ENCODE results near the gene DTWD2.
"Not testable (repeated sequence)": the region's sequence is repeated elsewhere in the genome, so short reads cannot be mapped to it uniquely, and the experiment has no call there.

The DTWD2 gene

DNA sequence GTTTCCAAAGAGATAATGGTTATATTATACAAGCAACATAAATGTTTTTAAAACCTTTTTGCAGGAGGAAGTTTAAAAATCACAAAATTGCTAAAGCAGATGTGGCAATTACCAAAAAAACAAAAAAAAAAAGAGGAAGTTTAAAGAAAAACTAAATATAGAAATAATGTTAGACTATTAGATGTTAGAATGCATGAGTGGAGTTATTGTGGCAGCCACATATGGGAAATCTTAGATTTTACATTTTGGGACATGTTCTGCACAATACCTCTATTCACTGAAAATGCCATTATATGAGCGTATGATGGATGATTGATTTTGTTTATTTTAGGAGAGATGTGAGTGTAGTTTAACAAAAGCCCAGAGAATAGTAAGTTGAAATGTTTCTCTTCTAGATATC is 31.2 kb upstream of the DTWD2 start:
- DNase-seq = no peak

DNA sequence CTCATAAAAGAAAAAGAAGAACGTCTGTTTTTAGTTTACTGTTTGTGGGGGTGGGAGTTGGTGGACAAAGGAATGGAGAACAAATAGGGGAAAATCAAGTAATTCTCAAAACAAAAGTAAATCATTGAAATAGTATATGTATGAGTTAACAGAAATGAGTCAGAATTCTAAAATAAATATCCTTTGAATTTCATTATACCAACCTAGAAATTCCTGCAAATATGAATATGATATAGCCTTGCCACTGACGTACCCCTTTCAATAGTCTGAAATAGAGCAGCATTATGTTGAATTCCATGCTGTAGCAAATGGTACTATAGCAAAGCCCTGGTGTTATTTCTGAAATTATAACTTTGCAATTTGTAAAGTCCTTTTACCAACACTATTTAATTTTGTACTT is 29.6 kb upstream of the DTWD2 start:
- DNase-seq (no peak), ATAC-seq (replicated peaks) (no peak)
- H3K9me3 Mint-ChIP-seq = peaks cover 0 to 3% of the 10 kb centered on the region in 2 donors
- H3K36me3 Mint-ChIP-seq = no peaks in the 10 kb centered on the region
- H3K27me3 Mint-ChIP-seq = no peaks in the 10 kb centered on the region
- peak overlapping the region; percentile 47 for H3K27ac Mint-ChIP-seq
- H3K4me3 Mint-ChIP-seq = no peak overlapping the region
- peaks cover 25 to 72% of the 10 kb centered on the region in 2 donors for H3K4me1 Mint-ChIP-seq

More for the DNA sequence above, 31.2 kb upstream of the DTWD2 start:
- peaks cover 0 to 3% of the 10 kb centered on the region in 2 donors for H3K9me3 Mint-ChIP-seq
- H3K36me3 Mint-ChIP-seq = no peaks in the 10 kb centered on the region
- no peak for ATAC-seq (replicated peaks)
- peaks cover 34 to 82% of the 10 kb centered on the region in 2 donors for H3K4me1 Mint-ChIP-seq
- H3K4me3 Mint-ChIP-seq = peak overlapping the region in 1 of 2 donors; percentile 31
- no peak overlapping the region for H3K27ac Mint-ChIP-seq
- H3K27me3 Mint-ChIP-seq = no peaks in the 10 kb centered on the region

DNA sequence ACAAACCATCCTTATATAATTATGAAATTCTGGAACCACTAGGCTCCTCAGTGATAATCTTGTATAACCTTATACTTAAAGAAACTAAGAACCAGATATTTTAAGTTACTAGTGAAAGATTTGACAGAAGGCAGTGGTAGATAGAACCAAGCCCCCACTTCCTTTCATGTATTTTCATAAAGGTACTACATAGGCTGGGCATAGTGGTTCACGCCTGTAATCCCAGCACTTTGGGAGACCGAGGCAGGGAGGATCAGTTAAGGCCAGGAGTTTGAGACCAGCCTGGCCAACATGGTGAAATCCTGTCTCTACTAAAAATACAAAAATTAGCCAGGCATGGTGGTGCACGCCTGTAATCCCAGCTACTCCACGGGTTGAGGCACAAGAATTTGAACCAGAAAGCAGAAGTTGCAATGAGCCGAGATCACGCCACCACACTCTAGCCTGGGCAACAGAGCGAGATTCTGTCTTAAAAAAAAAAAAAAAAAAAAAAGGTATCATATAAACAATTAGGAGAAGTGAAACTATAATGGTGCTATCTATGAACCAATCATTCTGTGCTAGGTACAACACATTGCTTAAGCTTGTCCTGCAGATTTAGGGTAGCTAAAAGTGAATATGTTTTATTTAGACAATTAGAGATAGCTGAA is 27.9 kb upstream of the DTWD2 start:
- Mint-ChIP-seq H3K27ac (peak overlapping the region; percentile 69), H3K27me3 (no peaks in the 10 kb centered on the region), H3K36me3 (no peaks in the 10 kb centered on the region), H3K9me3 (peaks cover 0 to 3% of the 10 kb centered on the region in 2 donors), H3K4me1 (peaks cover 14 to 54% of the 10 kb centered on the region in 2 donors), H3K4me3 (no peak overlapping the region)
- DNase-seq = peak; percentile 43
- peak; percentile 87 to 91 for ATAC-seq (replicated peaks)

DNA sequence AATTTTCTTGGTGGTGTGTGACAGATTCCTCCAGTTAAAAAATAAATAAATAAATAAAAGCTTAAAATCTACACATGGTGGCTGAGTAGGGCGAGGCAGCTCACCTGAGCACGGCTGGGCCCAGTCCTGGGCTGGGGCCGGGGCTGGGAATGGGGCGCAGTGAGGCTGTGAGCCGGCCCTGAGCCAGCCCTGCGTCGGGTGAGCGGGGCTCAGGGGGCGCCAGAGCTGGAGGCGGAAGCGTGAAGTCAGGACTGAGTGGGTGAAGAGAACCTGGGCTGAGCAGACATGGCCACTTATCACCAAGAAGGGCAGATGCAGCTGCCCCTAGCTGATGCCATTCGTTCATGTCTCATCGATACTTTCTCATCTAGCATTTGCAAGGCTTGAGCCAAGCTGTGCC is 22.8 kb upstream of the DTWD2 start:
- no peak overlapping the region for H3K27ac Mint-ChIP-seq
- H3K9me3 Mint-ChIP-seq = no peaks in the 10 kb centered on the region
- peaks cover 2 to 13% of the 10 kb centered on the region in 2 donors for H3K4me1 Mint-ChIP-seq
- no peaks in the 10 kb centered on the region for H3K36me3 Mint-ChIP-seq
- H3K27me3 Mint-ChIP-seq = no peaks in the 10 kb centered on the region
- no peak overlapping the region for H3K4me3 Mint-ChIP-seq
- DNase-seq = no peak
- ATAC-seq (replicated peaks) = no peak

DNA sequence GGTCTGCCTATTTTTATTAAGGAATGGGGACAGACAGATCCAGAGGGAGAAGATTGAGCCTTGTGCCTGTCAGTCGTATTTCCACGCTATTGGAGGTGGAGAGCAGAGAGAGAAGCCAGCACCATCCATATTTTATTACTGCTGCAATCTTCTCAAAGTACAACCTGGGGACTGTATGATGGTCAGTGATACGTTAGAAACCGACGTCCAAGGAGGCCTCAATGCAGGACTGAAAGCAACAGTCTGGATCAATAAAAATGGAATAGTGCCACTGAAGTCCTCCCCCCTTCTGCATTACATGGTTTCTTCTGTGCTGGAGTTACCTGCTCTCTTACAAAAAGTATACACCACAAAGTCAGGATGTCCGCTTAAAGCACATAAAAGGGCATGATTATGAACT is 21.9 kb upstream of the DTWD2 start:
- no peak for DNase-seq
- ATAC-seq (replicated peaks) = no peak
- Mint-ChIP-seq H3K27me3 (no peaks in the 10 kb centered on the region), H3K4me1 (peaks cover 0 to 3% of the 10 kb centered on the region in 2 donors), H3K4me3 (no peak overlapping the region), H3K9me3 (no peaks in the 10 kb centered on the region), H3K27ac (no peak overlapping the region), H3K36me3 (no peaks in the 10 kb centered on the region)

DNA sequence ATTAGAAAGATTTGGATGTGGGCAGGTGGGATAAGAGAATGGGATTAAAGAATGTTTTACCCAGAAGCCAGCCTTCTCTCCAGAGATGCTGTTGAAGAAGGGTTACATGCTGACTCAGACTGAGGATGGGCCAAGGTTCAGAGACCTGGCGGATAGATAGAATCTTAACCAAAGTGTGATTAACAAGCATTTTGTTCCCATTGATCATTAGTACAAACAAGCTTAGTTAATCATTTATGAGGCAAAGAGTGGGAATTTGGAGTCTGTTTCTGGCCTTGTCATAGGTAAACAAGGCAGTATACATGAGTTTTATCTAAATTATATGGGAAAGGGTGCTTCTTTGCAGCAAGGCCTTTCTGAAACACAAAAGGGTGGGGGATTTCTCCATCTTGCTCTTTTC is 20.8 kb upstream of the DTWD2 start:
- no peak overlapping the region for H3K27ac Mint-ChIP-seq
- ATAC-seq (replicated peaks) = no peak
- no peak overlapping the region for H3K4me3 Mint-ChIP-seq
- no peaks in the 10 kb centered on the region for H3K4me1 Mint-ChIP-seq
- no peaks in the 10 kb centered on the region for H3K9me3 Mint-ChIP-seq
- no peak for DNase-seq
- no peaks in the 10 kb centered on the region for H3K27me3 Mint-ChIP-seq
- H3K36me3 Mint-ChIP-seq = no peaks in the 10 kb centered on the region

DNA sequence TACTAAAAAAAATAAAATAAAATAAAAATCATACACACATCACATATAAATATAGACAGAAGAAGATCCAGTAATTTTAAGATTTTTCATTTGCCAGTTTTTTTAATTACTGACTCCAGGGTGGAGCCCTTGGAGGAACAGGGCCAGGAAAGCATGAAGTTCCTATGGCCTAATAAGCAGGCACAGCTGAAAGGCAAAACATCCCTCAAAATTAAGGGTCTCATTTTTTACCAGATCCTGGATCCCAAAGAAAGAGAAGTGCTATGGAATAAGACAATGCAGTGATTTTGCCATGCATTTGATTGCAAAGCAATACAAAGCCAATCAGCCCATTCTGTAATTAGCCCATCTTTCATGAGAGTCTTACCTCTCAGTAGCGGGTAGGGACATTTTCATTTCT is 11.3 kb upstream of the DTWD2 start:
- Mint-ChIP-seq H3K27ac (no peak overlapping the region), H3K9me3 (peaks cover 18 to 19% of the 10 kb centered on the region in 2 donors), H3K4me3 (no peak overlapping the region), H3K27me3 (no peaks in the 10 kb centered on the region), H3K36me3 (peaks cover 11 to 14% of the 10 kb centered on the region in 2 donors), H3K4me1 (no peaks in the 10 kb centered on the region)
- ATAC-seq (replicated peaks) (no peak), DNase-seq (no peak)

DNA sequence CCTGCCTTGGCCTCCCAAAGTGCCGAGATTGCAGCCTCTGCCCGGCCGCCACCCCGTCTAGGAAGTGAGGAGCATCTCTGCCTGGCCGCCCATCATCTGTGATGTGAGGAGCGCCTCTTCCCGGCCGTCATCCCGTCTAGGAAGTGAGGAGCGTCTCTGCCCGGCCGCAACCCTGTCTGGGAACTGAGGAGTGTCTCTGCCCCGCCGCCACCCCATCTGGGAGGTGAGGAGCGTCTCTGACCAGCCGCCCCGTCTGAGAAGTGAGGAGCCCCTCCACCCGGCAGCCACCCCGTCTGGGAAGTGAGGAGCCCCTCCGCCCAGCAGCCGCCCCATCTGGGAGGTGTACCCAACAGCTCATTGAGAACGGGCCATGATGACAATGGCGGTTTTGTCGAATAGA is 10.5 kb upstream of the DTWD2 start:
- not testable (repeated sequence) for H3K27me3 Mint-ChIP-seq; H3K27ac Mint-ChIP-seq; DNase-seq; ATAC-seq (replicated peaks); H3K4me3 Mint-ChIP-seq; H3K4me1 Mint-ChIP-seq
- Mint-ChIP-seq H3K36me3 (peaks cover 11 to 14% of the 10 kb centered on the region in 2 donors), H3K9me3 (peaks cover 18 to 19% of the 10 kb centered on the region in 2 donors)

DNA sequence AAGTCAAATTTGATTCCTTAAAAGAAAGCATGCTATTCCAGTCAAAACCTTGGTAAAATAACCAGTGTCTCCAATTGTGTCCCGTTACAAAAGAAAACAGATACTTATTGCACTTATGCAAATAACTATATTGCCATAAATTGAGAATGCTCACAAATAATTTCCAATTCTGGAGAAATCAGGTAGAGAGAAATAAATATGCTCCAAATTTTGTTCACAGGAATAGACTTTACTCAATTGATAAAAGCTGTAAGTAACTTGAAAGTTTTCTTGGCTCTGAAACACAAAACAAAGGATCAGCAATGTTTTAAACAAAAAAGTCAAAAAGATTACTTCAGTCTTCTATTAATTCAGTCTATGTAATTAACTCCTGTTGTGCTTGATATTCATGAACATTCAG is 7.8 kb upstream of the DTWD2 start:
- H3K4me3 Mint-ChIP-seq = no peak overlapping the region
- no peak for ATAC-seq (replicated peaks)
- no peak overlapping the region for H3K27ac Mint-ChIP-seq
- H3K9me3 Mint-ChIP-seq = peaks cover 18 to 19% of the 10 kb centered on the region in 2 donors
- H3K36me3 Mint-ChIP-seq = peaks cover 11 to 17% of the 10 kb centered on the region in 2 donors
- no peak for DNase-seq
- H3K27me3 Mint-ChIP-seq = no peaks in the 10 kb centered on the region
- no peaks in the 10 kb centered on the region for H3K4me1 Mint-ChIP-seq

DNA sequence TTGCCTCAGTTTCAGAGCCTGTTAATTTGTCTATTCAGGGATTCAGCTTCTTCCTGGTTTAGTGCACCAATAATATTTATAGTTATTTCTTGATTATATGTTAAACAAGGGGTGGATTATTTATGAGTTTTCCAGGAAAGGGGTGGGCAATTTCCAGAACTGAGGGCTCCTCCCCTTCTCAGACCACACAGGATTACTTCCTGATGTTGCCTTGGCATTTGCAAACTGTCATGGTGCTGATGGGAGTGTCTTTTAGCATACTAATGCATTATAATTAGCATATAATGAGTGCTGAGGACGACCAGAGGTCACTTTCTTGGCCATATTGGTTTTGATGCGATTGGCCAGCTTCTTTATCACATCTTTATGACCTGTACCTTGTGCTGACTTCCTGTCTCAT is 6.2 kb upstream of the DTWD2 start:
- no peak for ATAC-seq (replicated peaks)
- peaks cover 10 to 13% of the 10 kb centered on the region in 2 donors for H3K9me3 Mint-ChIP-seq

DNA sequence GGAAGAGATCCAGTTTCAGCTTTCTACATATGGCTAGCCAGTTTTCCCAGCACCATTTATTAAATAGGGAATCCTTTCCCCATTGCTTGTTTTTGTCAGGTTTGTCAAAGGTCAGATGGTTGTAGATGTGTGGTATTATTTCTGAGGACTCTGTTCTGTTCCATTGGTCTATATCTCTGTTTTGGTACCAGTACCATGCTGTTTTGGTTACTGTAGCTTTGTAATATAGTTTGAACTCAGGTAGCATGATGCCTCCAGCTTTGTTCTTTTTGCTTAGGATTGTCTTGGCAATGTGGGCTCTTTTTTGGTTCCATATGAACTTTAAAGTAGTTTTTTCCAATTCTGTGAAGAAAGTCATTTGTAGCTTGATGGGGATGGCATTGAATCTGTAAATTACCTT is 4.8 kb upstream of the DTWD2 start:
- H3K4me3 Mint-ChIP-seq = not testable (repeated sequence)

More for the DNA sequence above, 6.2 kb upstream of the DTWD2 start:
- peaks cover 0 to 3% of the 10 kb centered on the region in 2 donors for H3K4me1 Mint-ChIP-seq
- peaks cover 6 to 11% of the 10 kb centered on the region in 2 donors for H3K36me3 Mint-ChIP-seq
- no peak for DNase-seq
- H3K27me3 Mint-ChIP-seq = no peaks in the 10 kb centered on the region
- no peak overlapping the region for H3K27ac Mint-ChIP-seq
- no peak overlapping the region for H3K4me3 Mint-ChIP-seq

DNA sequence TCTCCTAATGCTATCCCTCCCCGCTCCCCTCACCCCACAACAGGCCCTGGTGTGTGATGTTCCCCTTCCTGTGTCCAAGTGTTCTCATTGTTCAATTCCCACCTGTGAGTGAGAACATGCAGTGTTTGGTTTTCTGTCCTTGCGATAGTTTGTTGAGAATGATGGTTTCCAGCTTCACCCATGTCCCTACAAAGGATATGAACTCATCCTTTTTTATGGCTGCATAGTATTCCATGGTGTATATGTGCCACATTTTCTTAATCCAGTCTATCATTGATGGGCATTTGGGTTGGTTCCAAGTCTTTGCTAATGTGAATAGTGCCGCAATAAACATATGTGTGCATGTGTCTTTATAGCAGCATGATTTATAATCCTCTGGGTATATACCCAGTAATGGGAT is 3.7 kb upstream of the DTWD2 start:
- not testable (repeated sequence) for ATAC-seq (replicated peaks); H3K36me3 Mint-ChIP-seq; H3K27me3 Mint-ChIP-seq; DNase-seq; H3K9me3 Mint-ChIP-seq; H3K27ac Mint-ChIP-seq; H3K4me3 Mint-ChIP-seq
- H3K4me1 Mint-ChIP-seq = peaks cover 4 to 20% of the 10 kb centered on the region in 2 donors

More for the DNA sequence above, 4.8 kb upstream of the DTWD2 start:
- not testable (repeated sequence) for ATAC-seq (replicated peaks); H3K36me3 Mint-ChIP-seq; H3K27ac Mint-ChIP-seq; DNase-seq; H3K27me3 Mint-ChIP-seq
- Mint-ChIP-seq H3K9me3 (peaks cover 10% of the 10 kb centered on the region in 2 donors), H3K4me1 (peaks cover 3 to 14% of the 10 kb centered on the region in 2 donors)

DNA sequence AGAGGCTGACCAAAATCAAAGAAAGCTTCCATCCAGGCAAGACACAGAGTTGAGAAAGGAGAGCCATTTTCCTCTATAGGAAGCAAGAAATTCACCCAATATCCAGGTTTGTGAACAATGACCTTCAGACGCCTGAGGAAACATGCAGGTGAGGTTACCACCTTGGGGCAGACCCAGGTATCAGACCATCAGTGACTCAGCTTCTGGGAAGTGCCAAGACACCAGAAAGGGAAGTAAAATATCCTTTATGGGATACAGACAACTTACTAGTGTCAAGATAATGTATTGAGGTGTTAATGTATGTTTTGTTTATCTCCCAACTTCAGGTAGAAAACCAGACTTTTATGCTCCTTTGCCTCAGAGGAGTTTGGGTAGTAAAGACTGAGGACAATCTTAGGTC is 2.2 kb upstream of the DTWD2 start:
- peaks cover 0 to 3% of the 10 kb centered on the region in 2 donors for H3K36me3 Mint-ChIP-seq
- DNase-seq (no peak), ATAC-seq (replicated peaks) (no peak)
- peaks cover 7 to 28% of the 10 kb centered on the region in 2 donors for H3K4me1 Mint-ChIP-seq
- peaks cover 7 to 8% of the 10 kb centered on the region in 2 donors for H3K9me3 Mint-ChIP-seq
- H3K27me3 Mint-ChIP-seq = no peaks in the 10 kb centered on the region
- no peak overlapping the region for H3K4me3 Mint-ChIP-seq
- no peak overlapping the region for H3K27ac Mint-ChIP-seq

DNA sequence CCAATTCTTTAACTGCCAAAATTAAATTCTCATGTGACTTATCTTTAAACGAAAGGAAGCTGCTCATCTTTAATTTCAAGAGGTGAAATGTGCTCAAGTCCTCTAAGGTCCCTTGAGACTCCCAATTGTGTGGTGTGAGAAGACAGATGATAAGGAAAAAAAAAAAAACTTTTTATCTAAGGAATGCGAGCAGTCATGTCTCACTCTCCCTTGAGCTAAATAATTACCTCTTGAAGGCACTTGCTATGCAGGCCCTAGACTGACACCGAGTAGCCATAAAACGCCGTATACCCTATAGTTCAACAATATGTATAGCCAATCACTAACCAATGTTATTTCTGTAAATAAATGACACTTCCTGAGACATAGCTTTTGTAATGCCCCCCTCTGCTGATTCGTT is 1.5 kb upstream of the DTWD2 start:
- H3K9me3 Mint-ChIP-seq = peaks cover 0 to under 1% of the 10 kb centered on the region in 2 donors
- no peak overlapping the region for H3K27ac Mint-ChIP-seq
- no peak for ATAC-seq (replicated peaks)
- H3K27me3 Mint-ChIP-seq = no peaks in the 10 kb centered on the region
- H3K36me3 Mint-ChIP-seq = peaks cover 0 to 3% of the 10 kb centered on the region in 2 donors
- no peak for DNase-seq
- peaks cover 7 to 28% of the 10 kb centered on the region in 2 donors for H3K4me1 Mint-ChIP-seq
- no peak overlapping the region for H3K4me3 Mint-ChIP-seq

DNA sequence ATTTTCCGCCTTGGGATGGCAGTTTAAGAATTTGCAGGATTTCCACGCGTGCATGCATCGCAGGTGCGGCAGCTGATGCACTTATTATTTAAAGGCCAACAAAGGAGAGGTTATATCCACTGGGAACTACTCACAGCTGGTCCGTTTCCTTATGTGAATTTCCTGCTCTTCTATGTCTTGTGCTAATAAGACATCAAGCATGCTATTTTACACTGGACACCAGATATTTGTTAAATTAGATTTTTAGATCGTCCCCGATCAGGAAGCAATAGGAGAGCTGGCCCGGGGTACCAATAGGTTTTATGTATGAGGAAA is 476 bp upstream of the DTWD2 start:
- H3K36me3 Mint-ChIP-seq = peaks cover 0 to 3% of the 10 kb centered on the region in 2 donors
- DNase-seq (no peak), ATAC-seq (replicated peaks) (no peak)
- peaks cover 7 to 30% of the 10 kb centered on the region in 2 donors for H3K4me1 Mint-ChIP-seq
- peak overlapping the region; percentile 84 to 88 for H3K4me3 Mint-ChIP-seq
- H3K9me3 Mint-ChIP-seq = no peaks in the 10 kb centered on the region
- H3K27me3 Mint-ChIP-seq = no peaks in the 10 kb centered on the region
- peak overlapping the region; percentile 84 for H3K27ac Mint-ChIP-seq

Data from stimulated activated naive B cell treated with anti-CD40 and anti-IgM and Interleukin-4, amounts not matched to agents 10 μg/mL and 1 μg/mL and 100 μg/mL, for 72 hours (primary cell).